GM23338 (cell line): Measurements from ENCODE around the gene TSPO2.

ENCODE experiments used
- CTCF ChIP-seq, 2 experiments: fragments of 200-600 bp in 1 of 2; sonication (generic) in 1 of 2; conservative IDR thresholded peaks; 2 replicates each; pipeline versions ENCODE4 v1.5.1 to v1.6.1; 2016 to 2017; ENCODE audit warnings: antibody characterized with exemption in 2 of 2, low read depth in 2 of 2, mild to moderate bottlenecking in 2 of 2, moderate library complexity in 1 of 2
- POLR2AphosphoS5 ChIP-seq: IDR thresholded peaks from 2 replicates; pipeline ENCODE4 v1.6.1; 2016; ENCODE audit warnings: antibody characterized with exemption, low read depth

- no peak for TF ChIP-seq POLR2AphosphoS5
- TF ChIP-seq CTCF (conservative IDR thresholded peaks at IDR 0.05; ENCODE audit: low read depth in 2 of 2): no peak
These were observed 19.2 kb upstream of the TSPO2 start for GRCh38 chr6:41023114-41023513.
